ENCODE results near the gene SLC32A1. TPM values are rescaled to one million over a fixed set of nuclear protein-coding genes. Genes with fewer than 3 reads are reported as not detected.

SLC32A1 gene, protein sequence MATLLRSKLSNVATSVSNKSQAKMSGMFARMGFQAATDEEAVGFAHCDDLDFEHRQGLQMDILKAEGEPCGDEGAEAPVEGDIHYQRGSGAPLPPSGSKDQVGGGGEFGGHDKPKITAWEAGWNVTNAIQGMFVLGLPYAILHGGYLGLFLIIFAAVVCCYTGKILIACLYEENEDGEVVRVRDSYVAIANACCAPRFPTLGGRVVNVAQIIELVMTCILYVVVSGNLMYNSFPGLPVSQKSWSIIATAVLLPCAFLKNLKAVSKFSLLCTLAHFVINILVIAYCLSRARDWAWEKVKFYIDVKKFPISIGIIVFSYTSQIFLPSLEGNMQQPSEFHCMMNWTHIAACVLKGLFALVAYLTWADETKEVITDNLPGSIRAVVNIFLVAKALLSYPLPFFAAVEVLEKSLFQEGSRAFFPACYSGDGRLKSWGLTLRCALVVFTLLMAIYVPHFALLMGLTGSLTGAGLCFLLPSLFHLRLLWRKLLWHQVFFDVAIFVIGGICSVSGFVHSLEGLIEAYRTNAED
- total RNA-seq (2016; rRNA removed; fragmentation: Illumina TruSeq; extraction: Trizol), result not detected in 2 replicates
- not detected in 2 replicates for total RNA-seq (2016; cell fraction: cytosol; rRNA removed; fragmentation: Illumina TruSeq; extraction: Trizol; ENCODE audit: low read depth)
- total RNA-seq (2016; cell fraction: insoluble cytoplasmic fraction; rRNA removed; fragmentation: Illumina TruSeq; extraction: Trizol), result not detected in 2 replicates
- not detected in 2 replicates for total RNA-seq (2016; cell fraction: membrane; rRNA removed; fragmentation: Illumina TruSeq; extraction: Trizol)
- total RNA-seq (2016; cell fraction: nucleus; rRNA removed; fragmentation: Illumina TruSeq; extraction: Trizol), result not detected in 2 replicates
- not detected in 2 replicates for polyA plus RNA-seq (2011; rRNA removed)
- polyA plus RNA-seq (2011; cell fraction: cytosol; rRNA removed), result not detected in 2 replicates
- not detected in 2 replicates for polyA plus RNA-seq (2011; cell fraction: nucleus; rRNA removed)
- not detected in 2 replicates for polyA plus RNA-seq (2012)
- not detected in 2 replicates for polyA plus RNA-seq (2016; cell fraction: cytosol; fragmentation: Illumina TruSeq; extraction: Trizol; ENCODE audit: low read depth)
- polyA plus RNA-seq (2016; cell fraction: insoluble cytoplasmic fraction; fragmentation: Illumina TruSeq; extraction: Trizol; ENCODE audit: low read depth), result not detected in 2 replicates
- polyA plus RNA-seq (2016; cell fraction: membrane; fragmentation: Illumina TruSeq; extraction: Trizol; ENCODE audit: low read depth), result not detected in 2 replicates
- polyA plus RNA-seq (2016; cell fraction: nucleus; fragmentation: Illumina TruSeq; extraction: Trizol; ENCODE audit: insufficient read depth, low read depth), result not detected in 2 replicates
- not detected in 2 replicates for polyA minus RNA-seq (2011; rRNA and poly(A)+ RNA removed; ENCODE audit: low replicate concordance)
- not detected in 2 replicates for polyA minus RNA-seq (2011; cell fraction: cytosol; rRNA and poly(A)+ RNA removed)
- not detected in 2 replicates for polyA minus RNA-seq (2011; cell fraction: nucleus; rRNA and poly(A)+ RNA removed)
- not detected for Bru-seq, nascent RNA
- not detected for BruChase-seq, experiment 1, labeled RNA remaining after a 6-hour chase
- not detected for BruChase-seq, experiment 2, labeled RNA remaining after a 2-hour chase
- long read RNA-seq, experiment 1, result 0 reads
- long read RNA-seq, experiment 2, result 0 reads

DNA sequence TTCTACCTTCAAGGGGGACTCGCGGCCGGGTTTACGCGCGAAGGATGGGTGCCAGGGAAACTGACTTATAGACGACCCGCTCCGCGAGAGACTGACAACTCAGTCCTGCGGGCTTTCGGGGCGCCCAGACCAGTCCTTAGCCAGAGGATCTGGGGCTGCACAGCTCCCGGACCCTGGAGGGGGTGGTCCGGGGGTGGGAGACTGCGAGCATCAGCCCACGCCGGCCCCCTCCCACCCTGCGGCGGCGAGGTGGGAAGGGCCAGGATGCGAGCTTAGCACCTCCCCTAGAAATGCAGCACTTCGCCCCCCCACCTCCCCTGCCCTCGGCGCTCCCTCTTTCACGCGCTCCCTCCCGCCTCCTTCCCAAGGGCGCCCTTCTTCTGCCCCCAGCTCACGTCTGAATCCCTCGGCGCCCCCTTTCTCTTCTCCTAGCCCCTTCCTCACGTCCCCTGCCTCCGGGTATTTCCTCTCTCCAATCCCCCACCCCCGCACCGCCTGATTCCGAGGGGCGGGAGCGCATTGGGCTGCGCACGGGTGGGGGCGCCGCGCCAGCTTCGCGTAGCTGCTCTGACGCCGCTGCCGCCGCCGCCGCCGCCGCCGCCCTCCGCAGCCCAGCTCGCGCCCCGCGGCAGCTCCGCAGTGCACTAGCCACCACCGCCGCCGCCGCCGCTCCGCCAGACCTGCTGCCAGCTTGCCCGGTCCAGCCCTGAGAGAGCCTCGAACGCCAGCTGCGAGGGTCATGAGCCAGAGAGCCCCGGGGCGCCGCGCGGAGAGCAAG lies at the start of gene SLC32A1:
SLC32A1 (plus strand) TSS at position 639 of the 778 bp plus-strand sequence. CDS start 239 bp downstream, outside the sequence.
- POLR2A ChIA-PET, result no interaction called here
- Histone ChIP-seq H3K79me2 (ENCODE audit: insufficient read depth, low read length) (no peaks in the 10 kb centered on the region), H3K9me3 (ENCODE audit: low read length) (no peaks in the 10 kb centered on the region), H2AFZ (ENCODE audit: low read length) (no peak within 1 kb of the TSS), H3K9ac (ENCODE audit: insufficient read depth, low read depth, low read length) (no peak within 1 kb of the TSS), H3K4me3 (replicated peaks in 1 of 3; ENCODE audit: insufficient read depth in 1 of 3, low read depth in 2 of 3, low read length in 3 of 3) (no peak within 1 kb of the TSS), H3K36me3 (replicated peaks in 1 of 2; ENCODE audit: control insufficient read depth in 1 of 2, insufficient read depth in 2 of 2, low read length in 2 of 2) (no peaks in the 10 kb centered on the region), H3K27me3 (ENCODE audit: control insufficient read depth in 1 of 2, insufficient read depth in 2 of 2, low read length in 2 of 2) (peaks cover 40 to 93% of the 10 kb centered on the region in 2 experiments), H4K20me1 (ENCODE audit: insufficient read depth, low read length) (peaks cover 5% of the 10 kb centered on the region; the same call in 1 of the 2 replicates), H3K4me1 (ENCODE audit: insufficient read depth, low read length) (no peaks in the 10 kb centered on the region), H3K27ac (ENCODE audit: extremely low read length, insufficient read depth, low read length) (no peak within 1 kb of the TSS), H3K4me2 (ENCODE audit: low read depth, low read length) (no peak within 1 kb of the TSS)
- no TSS peak for BruUV-seq (replicated peaks)
- WGBS (ENCODE audit: low lambda C conversion rate), result 28% methylated on average over 73 of the region's 76 CpGs
- CTCF ChIA-PET (ENCODE audit: low intra/inter-chr PET ratio, low total read pairs), result no interaction called here
- FAIRE-seq (no peak), DNase-seq (ENCODE audit: low spot score) (no peak), ATAC-seq (no peak)
- in situ Hi-C loops (cut with HindIII; ENCODE audit: extremely low pct_ligation_motif_present, low pct_unique_long_range_greater_than_20kb) (no loop called here), intact Hi-C loops (cut with micrococcal nuclease; ENCODE audit: unreplicated experiment) (no loop called here)
- TF ChIP-seq, protein P1, sequence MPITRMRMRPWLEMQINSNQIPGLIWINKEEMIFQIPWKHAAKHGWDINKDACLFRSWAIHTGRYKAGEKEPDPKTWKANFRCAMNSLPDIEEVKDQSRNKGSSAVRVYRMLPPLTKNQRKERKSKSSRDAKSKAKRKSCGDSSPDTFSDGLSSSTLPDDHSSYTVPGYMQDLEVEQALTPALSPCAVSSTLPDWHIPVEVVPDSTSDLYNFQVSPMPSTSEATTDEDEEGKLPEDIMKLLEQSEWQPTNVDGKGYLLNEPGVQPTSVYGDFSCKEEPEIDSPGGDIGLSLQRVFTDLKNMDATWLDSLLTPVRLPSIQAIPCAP (CRISPR knock-in tag; IDR thresholded peaks at IDR 0.05; ENCODE audit: low read depth), result no peak
- TF ChIP-seq, protein P2, sequence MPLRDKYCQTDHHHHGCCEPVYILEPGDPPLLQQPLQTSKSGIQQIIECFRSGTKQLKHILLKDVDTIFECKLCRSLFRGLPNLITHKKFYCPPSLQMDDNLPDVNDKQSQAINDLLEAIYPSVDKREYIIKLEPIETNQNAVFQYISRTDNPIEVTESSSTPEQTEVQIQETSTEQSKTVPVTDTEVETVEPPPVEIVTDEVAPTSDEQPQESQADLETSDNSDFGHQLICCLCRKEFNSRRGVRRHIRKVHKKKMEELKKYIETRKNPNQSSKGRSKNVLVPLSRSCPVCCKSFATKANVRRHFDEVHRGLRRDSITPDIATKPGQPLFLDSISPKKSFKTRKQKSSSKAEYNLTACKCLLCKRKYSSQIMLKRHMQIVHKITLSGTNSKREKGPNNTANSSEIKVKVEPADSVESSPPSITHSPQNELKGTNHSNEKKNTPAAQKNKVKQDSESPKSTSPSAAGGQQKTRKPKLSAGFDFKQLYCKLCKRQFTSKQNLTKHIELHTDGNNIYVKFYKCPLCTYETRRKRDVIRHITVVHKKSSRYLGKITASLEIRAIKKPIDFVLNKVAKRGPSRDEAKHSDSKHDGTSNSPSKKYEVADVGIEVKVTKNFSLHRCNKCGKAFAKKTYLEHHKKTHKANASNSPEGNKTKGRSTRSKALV (CRISPR knock-in tag; IDR thresholded peaks at IDR 0.05), result 0 out of 2 replicates have a peak, but pooled peaks have one; percentile 6
- 0 out of 2 replicates have a peak, but pooled peaks have one; percentile 2 for TF ChIP-seq ZNF788 (CRISPR knock-in tag; IDR thresholded peaks at IDR 0.05; ENCODE audit: borderline replicate concordance)
